IPS DF 6.9 (cell line): ENCODE results near the gene COMMD7.
A peak's percentile ranks its signal among the peaks of the same experiment; 100 is the strongest.
"Not testable (repeated sequence)": the region's sequence is repeated elsewhere in the genome, so short reads cannot be mapped to it uniquely, and the experiment has no call there.

Experiments used
- DNase-seq: peaks from one replicate; pipeline ENCODE4 v3.0.0-alpha.2; 2013; ENCODE audit warnings: low read depth, low spot score
- H3K27ac ChIP-seq: one replicate; pipeline ENCODE4 v1.5.1; 2013; ENCODE audit warnings: low read length, control low read depth
- H3K27me3 ChIP-seq: 2 replicates; pipeline ENCODE4 v1.6.1; 2013; ENCODE audit warnings: mild to moderate bottlenecking, low read length; ENCODE audit not compliant: control insufficient read depth, insufficient read depth
- H3K36me3 ChIP-seq: 2 replicates; pipeline ENCODE4 v1.6.1; 2013; ENCODE audit warnings: low read length; ENCODE audit not compliant: control insufficient read depth, insufficient read depth
- H3K4me1 ChIP-seq: 2 replicates; pipeline ENCODE4 v1.6.1; 2013; ENCODE audit warnings: low read length; ENCODE audit not compliant: control insufficient read depth, insufficient read depth
- H3K4me3 ChIP-seq: 2 replicates; pipeline ENCODE4 v1.5.1; 2013; ENCODE audit warnings: mild to moderate bottlenecking, low read length
- H3K9me3 ChIP-seq: 2 replicates; pipeline ENCODE4 v1.6.1; 2013; ENCODE audit warnings: low read length, inconsistent platforms; ENCODE audit not compliant: control insufficient read depth, insufficient read depth
- WGBS: extraction: QIAGEN DNeasy Blood & Tissue Kit; methylation state at CpG from one replicate; pipeline ENCODE4 v1.1.7; 2013; ENCODE audit warnings: mixed read lengths, missing lambda C conversion rate; ENCODE audit not compliant: insufficient read length, insufficient coverage; 5-methylcytosine and 5-hydroxymethylcytosine counted together

The COMMD7 gene

GRCh38 chr20:32751702-32752457 lies 8.6 kb upstream of the COMMD7 start:
- no CpG with 5 or more reads among the region's 6 CpGs for whole genome bisulfite sequencing
- Histone ChIP-seq H3K27me3 (no peaks in the 10 kb centered on the region), H3K27ac (peak overlapping the region; percentile 61), H3K4me1 (peaks cover 12% of the 10 kb centered on the region), H3K36me3 (no peaks in the 10 kb centered on the region), H3K4me3 (no peak overlapping the region), H3K9me3 (no peaks in the 10 kb centered on the region)
- DNase-seq, result peak; percentile 61

- H3K9me3 ChIP-seq, result no peaks in the 10 kb centered on the region
- no peak for DNase-seq
- H3K4me1 ChIP-seq, result peaks cover 10% of the 10 kb centered on the region
- no peaks in the 10 kb centered on the region for H3K27me3 ChIP-seq
- peak overlapping the region; percentile 74 for H3K27ac ChIP-seq
- H3K36me3 ChIP-seq, result no peaks in the 10 kb centered on the region
- no peak overlapping the region for H3K4me3 ChIP-seq
Measured at GRCh38 chr20:32751293-32751692, 8.0 kb upstream of the COMMD7 start.

GRCh38 chr20:32749914-32750637 lies 6.8 kb upstream of the COMMD7 start:
- no CpG with 5 or more reads among the region's 11 CpGs for whole genome bisulfite sequencing
- peak overlapping the region; percentile 86 for H3K27ac ChIP-seq
- no peaks in the 10 kb centered on the region for H3K9me3 ChIP-seq
- H3K36me3 ChIP-seq, result no peaks in the 10 kb centered on the region
- peak; percentile 74 for DNase-seq
- H3K4me3 ChIP-seq, result no peak overlapping the region
- H3K4me1 ChIP-seq, result peaks cover 7% of the 10 kb centered on the region
- no peaks in the 10 kb centered on the region for H3K27me3 ChIP-seq

GRCh38 chr20:32742322-32743236 lies 688 bp downstream of the COMMD7 start:
- Histone ChIP-seq H3K4me1 (peaks cover 6% of the 10 kb centered on the region; the same call in 1 of the 2 replicates), H3K36me3 (no peaks in the 10 kb centered on the region), H3K27me3 (no peaks in the 10 kb centered on the region), H3K4me3 (peak overlapping the region; percentile 82), H3K27ac (no peak overlapping the region), H3K9me3 (no peaks in the 10 kb centered on the region)
- WGBS, result no CpG with 5 or more reads among the region's 25 CpGs
- DNase-seq, result no peak

GRCh38 chr20:32741151-32741550 lies 2.1 kb downstream of the COMMD7 start:
- peaks cover 6% of the 10 kb centered on the region; the same call in 1 of the 2 replicates for H3K4me1 ChIP-seq
- H3K27me3 ChIP-seq, result no peaks in the 10 kb centered on the region
- no peaks in the 10 kb centered on the region for H3K9me3 ChIP-seq
- H3K4me3 ChIP-seq, result no peak overlapping the region
- no peak for DNase-seq
- H3K36me3 ChIP-seq, result no peaks in the 10 kb centered on the region
- no CpG with 5 or more reads among the region's 5 CpGs for WGBS
- no peak overlapping the region for H3K27ac ChIP-seq

- no CpG with 5 or more reads among the region's 7 CpGs for WGBS
- Histone ChIP-seq H3K27me3 (no peaks in the 10 kb centered on the region), H3K36me3 (no peaks in the 10 kb centered on the region), H3K4me1 (0 out of 2 replicates have a peak, but pooled peaks cover 3% of the 10 kb centered on the region), H3K27ac (no peak overlapping the region), H3K9me3 (no peaks in the 10 kb centered on the region), H3K4me3 (no peak overlapping the region)
- DNase-seq, result no peak
Measured at GRCh38 chr20:32737371-32738223, 5.7 kb downstream of the COMMD7 start.

- H3K27ac ChIP-seq, result no peak overlapping the region
- WGBS, result no CpG with 5 or more reads among the region's 4 CpGs
- no peaks in the 10 kb centered on the region for H3K9me3 ChIP-seq
- H3K4me3 ChIP-seq, result no peak overlapping the region
- H3K27me3 ChIP-seq, result no peaks in the 10 kb centered on the region
- no peak for DNase-seq
- peaks cover 7% of the 10 kb centered on the region; the same call in 1 of the 2 replicates for H3K36me3 ChIP-seq
- H3K4me1 ChIP-seq, result peaks cover 3% of the 10 kb centered on the region
Measured at GRCh38 chr20:32731882-32732266, 11.4 kb downstream of the COMMD7 start.

GRCh38 chr20:32729334-32729733 lies 13.9 kb downstream of the COMMD7 start:
- not testable (repeated sequence) for H3K27ac ChIP-seq, H3K9me3 ChIP-seq, DNase-seq, H3K4me1 ChIP-seq, H3K36me3 ChIP-seq, H3K4me3 ChIP-seq, H3K27me3 ChIP-seq
- no CpG with 5 or more reads among the region's 5 CpGs for WGBS

- no CpG with 5 or more reads among the region's 6 CpGs for WGBS
- H3K27me3 ChIP-seq, H3K27ac ChIP-seq, H3K4me1 ChIP-seq, H3K36me3 ChIP-seq, H3K4me3 ChIP-seq, DNase-seq, H3K9me3 ChIP-seq: not testable (repeated sequence)
Measured at GRCh38 chr20:32728435-32728834, 14.8 kb downstream of the COMMD7 start.
